HG03095 (cell line): Measurements from ENCODE around the gene FAM181A.

Experiments
- ATAC-seq: cut with Tn5 transposase; IDR thresholded peaks from one replicate; pipeline ENCODE4 v1.9.1; 2021; ENCODE audit warnings: moderate library complexity; ENCODE audit not compliant: unreplicated experiment

Gene FAM181A

GRCh38 chr14:93976477-93977057 lies 49.4 kb downstream of the FAM181A start, which contains the start of gene ASB2:
Gene ASB2, minus strand, starts transcription at chr14:93976570. Its CDS starts 12,031 bp downstream, at chr14:93964539.
- ATAC-seq, result peak; percentile 11

GRCh38 chr14:93977171-93977570 lies 50.0 kb downstream of the FAM181A start:
- ATAC-seq, result no peak

- no peak for ATAC-seq
Observed at GRCh38 chr14:93977790-93978581, 50.8 kb downstream of the FAM181A start.

GRCh38 chr14:93978735-93979134 lies 51.6 kb downstream of the FAM181A start:
- ATAC-seq, result no peak
